Astrocyte of the spinal cord (primary cell): ENCODE measurements around the gene PADI6.

ENCODE experiments used
- DNase-seq: peaks from one replicate; pipeline ENCODE4 v3.0.0; 2011; ENCODE audit warnings: low read depth, low spot score
- H3K4me3 ChIP-seq: 2 replicates; pipeline ENCODE4 v1.5.1; 2011; ENCODE audit warnings: low read depth, mild to moderate bottlenecking, low read length, moderate library complexity
- CTCF ChIP-seq: IDR thresholded peaks from 2 replicates; pipeline ENCODE4 v1.5.1; 2012; ENCODE audit warnings: low read depth, mild to moderate bottlenecking, low read length, inconsistent platforms
- in situ Hi-C: cut with HindIII; loops from 2 replicates; pipeline ENCODE4 v1.10.0; 2017; ENCODE audit warnings: low sequenced_read_pairs

The PADI6 gene

GRCh38 chr1:17347769-17348592, 24.0 kb upstream of the PADI6 start:
- DNase-seq: peak; percentile 34
- no peak overlapping the region for H3K4me3 ChIP-seq
- in situ Hi-C loops: no loop called here
- no peak for TF ChIP-seq CTCF

GRCh38 chr1:17348593-17349234, 23.3 kb upstream of the PADI6 start:
- in situ Hi-C loops: no loop called here
- no peak overlapping the region for H3K4me3 ChIP-seq
- no peak for TF ChIP-seq CTCF
- DNase-seq: no peak

GRCh38 chr1:17350083-17350482, 21.9 kb upstream of the PADI6 start:
- no peak overlapping the region for H3K4me3 ChIP-seq
- no peak for DNase-seq
- in situ Hi-C loops: no loop called here
- TF ChIP-seq CTCF: no peak

GRCh38 chr1:17350928-17351446, 21.0 kb upstream of the PADI6 start:
- no peak for TF ChIP-seq CTCF
- DNase-seq: no peak
- no peak overlapping the region for H3K4me3 ChIP-seq
- in situ Hi-C loops: no loop called here

- no peak overlapping the region for H3K4me3 ChIP-seq
- in situ Hi-C loops: no loop called here
- DNase-seq: no peak
- no peak for TF ChIP-seq CTCF
These were observed 20.2 kb upstream of the PADI6 start for GRCh38 chr1:17351598-17352324.

- in situ Hi-C loops: no loop called here
- TF ChIP-seq CTCF: no peak
- H3K4me3 ChIP-seq: no peak overlapping the region
- DNase-seq: no peak
These were observed 19.5 kb upstream of the PADI6 start for GRCh38 chr1:17352419-17352909.
